ENCODE results near the gene IFNL2.

GRCh38 chr19:39240421-39240820, 27.8 kb upstream of the IFNL2 start:
- TF ChIP-seq REST (IDR thresholded peaks at IDR 0.05; ENCODE audit: borderline replicate concordance) (no peak), CTCF (IDR thresholded peaks at IDR 0.05; ENCODE audit: poor library complexity, severe bottlenecking) (no peak), EZH2 (IDR thresholded peaks at IDR 0.05; ENCODE audit: borderline replicate concordance, insufficient read depth, low read length, poor library complexity, severe bottlenecking) (no peak), POLR2AphosphoS5 (IDR thresholded peaks at IDR 0.05) (no peak)

Measured in neural cell (in vitro differentiated cells).